ENCODE measurements around the gene ANKRD42.
A peak's percentile ranks its signal among the peaks of the same experiment; 100 is the strongest.

ANKRD42 gene

GRCh38 chr11:83223457-83223856 is 29.9 kb downstream of the ANKRD42 start:
- DNase-seq: no peak
- TF ChIP-seq CTCF (IDR thresholded peaks at IDR 0.05): no peak
- Mint-ChIP-seq H3K4me1 (peaks cover 5% of the 10 kb centered on the region), H3K27ac (peak overlapping the region; percentile 13), H3K27me3 (ENCODE audit: low read depth, poor library complexity) (peaks cover 5% of the 10 kb centered on the region), H3K9me3 (no peaks in the 10 kb centered on the region), H3K4me3 (no peak overlapping the region), H3K36me3 (ENCODE audit: low read depth) (no peaks in the 10 kb centered on the region)

GRCh38 chr11:83235825-83236224 is 42.3 kb downstream of the ANKRD42 start:
- DNase-seq: no peak
- Mint-ChIP-seq H3K9me3 (peaks cover 14% of the 10 kb centered on the region), H3K36me3 (ENCODE audit: low read depth) (no peaks in the 10 kb centered on the region), H3K4me1 (no peaks in the 10 kb centered on the region), H3K4me3 (no peak overlapping the region), H3K27ac (no peak overlapping the region), H3K27me3 (ENCODE audit: low read depth, poor library complexity) (peaks cover 1% of the 10 kb centered on the region)
- no peak for TF ChIP-seq CTCF (IDR thresholded peaks at IDR 0.05)

GRCh38 chr11:83238111-83238510 is 44.6 kb downstream of the ANKRD42 start:
- H3K4me3 Mint-ChIP-seq: no peak overlapping the region
- no peaks in the 10 kb centered on the region for H3K4me1 Mint-ChIP-seq
- peaks cover 10% of the 10 kb centered on the region for H3K36me3 Mint-ChIP-seq (ENCODE audit: low read depth)
- H3K9me3 Mint-ChIP-seq: peaks cover 5% of the 10 kb centered on the region
- no peak overlapping the region for H3K27ac Mint-ChIP-seq
- DNase-seq: no peak
- H3K27me3 Mint-ChIP-seq (ENCODE audit: low read depth, poor library complexity): no peaks in the 10 kb centered on the region
- TF ChIP-seq CTCF (IDR thresholded peaks at IDR 0.05): no peak

DNA sequence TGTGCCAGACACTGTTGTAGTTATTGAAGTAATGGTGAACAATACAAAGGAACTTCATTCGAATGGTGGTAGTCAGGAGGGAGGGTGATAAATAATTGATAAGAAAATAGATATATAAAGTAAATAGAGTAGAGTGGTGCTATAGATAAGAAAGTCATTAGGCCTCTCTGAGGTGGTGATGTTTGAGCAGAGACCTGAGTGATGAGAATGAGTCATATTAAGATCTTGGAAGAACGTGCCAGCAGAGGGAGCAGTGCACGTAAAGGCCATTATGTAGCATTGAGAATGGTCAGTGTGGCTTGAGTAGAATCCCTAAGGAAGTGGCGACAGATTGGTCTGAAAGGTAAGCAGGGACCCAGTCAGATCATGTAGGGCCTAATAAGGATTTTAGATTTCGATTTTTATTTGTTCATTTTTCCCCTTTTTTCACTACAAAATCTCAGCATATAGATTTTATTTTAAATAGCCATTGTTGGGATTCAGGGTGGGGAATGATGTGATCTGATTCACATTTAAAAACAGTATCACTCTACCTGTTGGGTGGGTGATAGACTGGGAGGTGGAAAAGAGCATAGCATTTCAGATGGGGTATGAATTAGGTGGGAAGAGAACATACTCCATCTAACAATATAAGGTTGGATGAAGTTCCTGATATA is 47.9 kb downstream of the ANKRD42 start:
- no peaks in the 10 kb centered on the region for H3K4me1 Mint-ChIP-seq
- H3K27ac Mint-ChIP-seq: no peak overlapping the region
- peak; percentile 48 for DNase-seq
- TF ChIP-seq CTCF (IDR thresholded peaks at IDR 0.05): peak; percentile 61
- no peak overlapping the region for H3K4me3 Mint-ChIP-seq
- H3K9me3 Mint-ChIP-seq: no peaks in the 10 kb centered on the region
- H3K27me3 Mint-ChIP-seq (ENCODE audit: low read depth, poor library complexity): no peaks in the 10 kb centered on the region
- peaks cover 11% of the 10 kb centered on the region for H3K36me3 Mint-ChIP-seq (ENCODE audit: low read depth)

DNA sequence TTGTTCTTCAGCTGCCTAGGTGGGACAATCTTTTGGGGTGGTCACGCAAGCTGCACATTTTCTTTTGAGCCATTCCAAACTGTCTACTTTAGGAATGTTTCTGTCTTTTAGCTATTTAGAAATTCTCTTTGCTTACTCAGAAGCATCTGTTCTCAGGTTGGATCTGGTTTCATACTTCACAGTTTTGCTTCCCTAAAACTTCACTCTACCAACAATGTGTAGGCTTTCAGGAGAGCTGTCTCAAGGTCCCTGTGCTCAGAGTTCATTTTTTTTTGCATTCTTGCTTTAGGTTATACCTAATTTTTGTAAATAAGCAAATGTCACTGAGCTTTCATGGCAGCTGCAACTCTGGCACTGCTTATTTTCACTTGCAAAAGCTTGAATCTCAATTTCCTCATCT is 55.9 kb downstream of the ANKRD42 start:
- Mint-ChIP-seq H3K36me3 (ENCODE audit: low read depth) (no peaks in the 10 kb centered on the region), H3K27ac (no peak overlapping the region), H3K27me3 (ENCODE audit: low read depth, poor library complexity) (peaks cover 4% of the 10 kb centered on the region), H3K4me1 (no peaks in the 10 kb centered on the region), H3K9me3 (no peaks in the 10 kb centered on the region), H3K4me3 (no peak overlapping the region)
- no peak for TF ChIP-seq CTCF (IDR thresholded peaks at IDR 0.05)
- DNase-seq: no peak

- H3K36me3 Mint-ChIP-seq (ENCODE audit: low read depth): no peaks in the 10 kb centered on the region
- no peaks in the 10 kb centered on the region for H3K4me1 Mint-ChIP-seq
- H3K9me3 Mint-ChIP-seq: no peaks in the 10 kb centered on the region
- H3K27me3 Mint-ChIP-seq (ENCODE audit: low read depth, poor library complexity): peaks cover 4% of the 10 kb centered on the region
- DNase-seq: no peak
- TF ChIP-seq CTCF (IDR thresholded peaks at IDR 0.05): peak; percentile 72
- no peak overlapping the region for H3K27ac Mint-ChIP-seq
- no peak overlapping the region for H3K4me3 Mint-ChIP-seq
Observed at GRCh38 chr11:83249972-83250593, 56.6 kb downstream of the ANKRD42 start.
